Mammary epithelial cell (primary cell): Measurements from ENCODE around the gene AGFG2.

ENCODE experiments used
- EZH2 ChIP-seq: IDR thresholded peaks from 2 replicates; pipeline ENCODE4 v1.6.1; 2012; ENCODE audit warnings: low read length, inconsistent platforms, borderline replicate concordance
- TF ChIP-seq, protein P1 (sequence below), 2 donors: IDR thresholded peaks in 1 of 2; conservative IDR thresholded peaks in 1 of 2; 2 replicates each; pipeline ENCODE4 v1.5.1; 2011 to 2012; ENCODE audit warnings: inconsistent platforms in 2 of 2, low read length in 2 of 2, mild to moderate bottlenecking in 2 of 2, control low read depth in 1 of 2, low read depth in 1 of 2; ENCODE audit not compliant: insufficient read depth in 1 of 2; ENCODE audit errors: extremely low read depth in 1 of 2

DNA sequence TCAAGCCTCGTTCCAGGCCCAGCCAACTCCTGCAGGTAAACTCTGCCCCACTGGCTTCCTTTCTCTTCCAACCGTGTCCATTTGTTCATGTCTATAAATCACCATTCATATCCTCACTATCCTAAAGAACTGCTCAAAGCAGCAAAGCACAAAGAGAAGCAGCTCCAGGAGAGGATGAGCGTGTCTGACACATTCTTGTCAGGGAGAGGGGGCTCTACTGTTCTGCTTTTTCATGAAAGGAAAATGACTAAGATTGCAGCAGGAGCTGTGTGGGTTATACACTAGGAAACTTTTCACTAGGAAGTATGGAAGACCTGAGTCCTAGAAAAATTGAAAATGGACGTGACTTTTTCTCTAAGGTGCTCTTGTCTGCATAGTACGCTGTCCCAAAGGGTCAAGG is 16.7 kb downstream of the AGFG2 start:
- TF ChIP-seq, protein P1, sequence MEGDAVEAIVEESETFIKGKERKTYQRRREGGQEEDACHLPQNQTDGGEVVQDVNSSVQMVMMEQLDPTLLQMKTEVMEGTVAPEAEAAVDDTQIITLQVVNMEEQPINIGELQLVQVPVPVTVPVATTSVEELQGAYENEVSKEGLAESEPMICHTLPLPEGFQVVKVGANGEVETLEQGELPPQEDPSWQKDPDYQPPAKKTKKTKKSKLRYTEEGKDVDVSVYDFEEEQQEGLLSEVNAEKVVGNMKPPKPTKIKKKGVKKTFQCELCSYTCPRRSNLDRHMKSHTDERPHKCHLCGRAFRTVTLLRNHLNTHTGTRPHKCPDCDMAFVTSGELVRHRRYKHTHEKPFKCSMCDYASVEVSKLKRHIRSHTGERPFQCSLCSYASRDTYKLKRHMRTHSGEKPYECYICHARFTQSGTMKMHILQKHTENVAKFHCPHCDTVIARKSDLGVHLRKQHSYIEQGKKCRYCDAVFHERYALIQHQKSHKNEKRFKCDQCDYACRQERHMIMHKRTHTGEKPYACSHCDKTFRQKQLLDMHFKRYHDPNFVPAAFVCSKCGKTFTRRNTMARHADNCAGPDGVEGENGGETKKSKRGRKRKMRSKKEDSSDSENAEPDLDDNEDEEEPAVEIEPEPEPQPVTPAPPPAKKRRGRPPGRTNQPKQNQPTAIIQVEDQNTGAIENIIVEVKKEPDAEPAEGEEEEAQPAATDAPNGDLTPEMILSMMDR (conservative IDR thresholded peaks at IDR 0.05 in 1 of 2, IDR thresholded peaks at IDR 0.05 in 1 of 2; ENCODE audit: extremely low read depth in 1 of 2, insufficient read depth in 1 of 2, low read depth in 1 of 2, low read length in 2 of 2) = no peak
- TF ChIP-seq EZH2 = no peak
